HepG2 (cell line): Measurements from ENCODE around the gene RBX1. TPM values are rescaled to one million over a fixed set of nuclear protein-coding genes. Genes with fewer than 3 reads are reported as not detected.
A peak's percentile ranks its signal among the peaks of the same experiment; 100 is the strongest.

ENCODE experiments used
- ATF4 ChIP-seq, 2 experiments: fragments of 450-650 bp in 1 of 2; sonication (generic) in 1 of 2; formaldehyde crosslinking; IDR thresholded peaks; 2 replicates each; pipeline versions ENCODE4 v1.5.0 to v1.8.0; 2020 to 2022; ENCODE audit warnings: mild to moderate bottlenecking in 1 of 2, missing genetic modification reagents in 1 of 2
- KDM4B ChIP-seq: sonication (generic); formaldehyde crosslinking; IDR thresholded peaks from 2 replicates; pipeline ENCODE4 v1.4.0; 2020; ENCODE audit warnings: missing genetic modification reagents
- MEF2D ChIP-seq: sonication (generic); formaldehyde crosslinking; IDR thresholded peaks from 2 replicates; pipeline ENCODE4 v1.5.1; 2020; ENCODE audit warnings: mild to moderate bottlenecking, missing genetic modification reagents
- MXI1 ChIP-seq: IDR thresholded peaks from 3 replicates; pipeline ENCODE4 v1.6.1; 2012; ENCODE audit warnings: low read depth, low read length, inconsistent platforms, borderline replicate concordance
- PAXIP1 ChIP-seq: sonication (generic); formaldehyde crosslinking; conservative IDR thresholded peaks from 2 replicates; pipeline ENCODE4 v1.4.0; 2020; ENCODE audit warnings: mild to moderate bottlenecking, missing genetic modification reagents, moderate library complexity
- SATB2 ChIP-seq: sonication (generic); formaldehyde crosslinking; IDR thresholded peaks from 2 replicates; pipeline ENCODE4 v1.5.0; 2020; ENCODE audit warnings: missing genetic modification reagents
- TFDP2 ChIP-seq: sonication (generic); formaldehyde crosslinking; IDR thresholded peaks from 2 replicates; pipeline ENCODE4 v1.4.0; 2020; ENCODE audit warnings: missing genetic modification reagents
- TFE3 ChIP-seq: IDR thresholded peaks from 2 replicates; pipeline ENCODE4 v1.6.1; 2016
- ZNF230 ChIP-seq: sonication (generic); formaldehyde crosslinking; IDR thresholded peaks from 2 replicates; pipeline ENCODE4 v1.4.0; 2020; ENCODE audit warnings: mild to moderate bottlenecking, missing genetic modification reagents
- ZNF276 ChIP-seq: sonication (generic); formaldehyde crosslinking; IDR thresholded peaks from 2 replicates; pipeline ENCODE4 v1.4.0; 2020; ENCODE audit warnings: mild to moderate bottlenecking, low read depth, missing genetic modification reagents
- ZNF337 ChIP-seq: sonication (generic); formaldehyde crosslinking; IDR thresholded peaks from 2 replicates; pipeline ENCODE4 v1.5.1; 2020; ENCODE audit warnings: missing genetic modification reagents, low read depth, mild to moderate bottlenecking, borderline replicate concordance
- ZNF644 ChIP-seq: IDR thresholded peaks from 2 replicates; pipeline ENCODE4 v1.6.1; 2016; ENCODE audit warnings: low read depth
- ZNF691 ChIP-seq: sonication (generic); formaldehyde crosslinking; IDR thresholded peaks from 2 replicates; pipeline ENCODE4 v1.4.0; 2020; ENCODE audit warnings: missing genetic modification reagents, low read depth, mild to moderate bottlenecking, borderline replicate concordance
- ZNF780A ChIP-seq: sonication (generic); formaldehyde crosslinking; IDR thresholded peaks from 2 replicates; pipeline ENCODE4 v1.8.0; 2022; ENCODE audit warnings: mild to moderate bottlenecking, missing genetic modification reagents, moderate library complexity
- ZNF891 ChIP-seq: sonication (generic); formaldehyde crosslinking; IDR thresholded peaks from 2 replicates; pipeline ENCODE4 v1.5.0; 2020; ENCODE audit warnings: mild to moderate bottlenecking, missing genetic modification reagents
- polyA plus RNA-seq, 8 experiments: library from polyadenylated mRNA; depleted of rRNA in 3 of 8; stranded (reverse) in 7 of 8; unstranded in 1 of 8; fragments of >200 nt; fragmentation: Illumina TruSeq in 4 of 8; extraction: Trizol in 4 of 8; gene quantifications; 2 replicates each; pipeline versions ENCODE4 v1.2.1 to v1.2.3, GENCODE V29; 2011 to 2016; ENCODE audit warnings: low read depth in 4 of 8, missing spikeins in 1 of 8, mixed read lengths in 1 of 8; ENCODE audit not compliant: insufficient read depth in 1 of 8
- total RNA-seq, 5 experiments: library from RNA; depleted of rRNA; stranded (reverse); fragments of >200 nt; fragmentation: Illumina TruSeq; extraction: Trizol; gene quantifications; 2 replicates each; pipeline ENCODE4 v1.2.3, GENCODE V29; 2016; ENCODE audit warnings: low read depth in 1 of 5

The RBX1 gene
- total and polyA plus RNA-seq, 2 of the 13 experiments (the other 11 are each of a cell fraction or from before 2014, with no cell fraction given): 84.9 to 90.2 TPM

GRCh38 chr22:40950962-40951794, at the start of gene RBX1 (continued):
- no peak for TF ChIP-seq ZNF891 (CRISPR knock-in tag)
- TF ChIP-seq ATF4 (CRISPR knock-in tag; IDR thresholded peaks at IDR 0.05): no peak
- TF ChIP-seq MEF2D (CRISPR knock-in tag): peak; percentile 76; the same call in 1 of the 2 replicates
- TF ChIP-seq SATB2: 0 out of 2 replicates have a peak, but pooled peaks have one; percentile 58
- TF ChIP-seq MXI1: peak; percentile 57; the same call in 1 of the 3 replicates
- no peak for TF ChIP-seq ZNF276 (CRISPR knock-in tag)
- peak; percentile 70; the same call in 1 of the 2 replicates for TF ChIP-seq TFE3 (CRISPR knock-in tag)
- TF ChIP-seq ZNF230: no peak
- peak; percentile 64; the same call in 1 of the 2 replicates for TF ChIP-seq TFDP2 (CRISPR knock-in tag)
- no peak for TF ChIP-seq KDM4B (CRISPR knock-in tag)
- TF ChIP-seq ZNF644 (CRISPR knock-in tag): 0 out of 2 replicates have a peak, but pooled peaks have one; percentile 7
- TF ChIP-seq ZNF337 (CRISPR knock-in tag): peak; percentile 47; the same call in 1 of the 2 replicates
- TF ChIP-seq ZNF691: no peak
- TF ChIP-seq ZNF780A (CRISPR knock-in tag): no peak
- TF ChIP-seq PAXIP1: no peak; the same call in 1 of the 2 replicates
